ENCODE data around the gene DDX3X. TPM values are rescaled to one million over a fixed set of nuclear protein-coding genes. Genes with fewer than 3 reads are reported as not detected.
"Not testable (repeated sequence)": the region's sequence is repeated elsewhere in the genome, so short reads cannot be mapped to it uniquely, and the experiment has no call there.

DDX3X gene
- total RNA-seq, 2 experiments from 2014 or later = 320 to 322 TPM

DNA sequence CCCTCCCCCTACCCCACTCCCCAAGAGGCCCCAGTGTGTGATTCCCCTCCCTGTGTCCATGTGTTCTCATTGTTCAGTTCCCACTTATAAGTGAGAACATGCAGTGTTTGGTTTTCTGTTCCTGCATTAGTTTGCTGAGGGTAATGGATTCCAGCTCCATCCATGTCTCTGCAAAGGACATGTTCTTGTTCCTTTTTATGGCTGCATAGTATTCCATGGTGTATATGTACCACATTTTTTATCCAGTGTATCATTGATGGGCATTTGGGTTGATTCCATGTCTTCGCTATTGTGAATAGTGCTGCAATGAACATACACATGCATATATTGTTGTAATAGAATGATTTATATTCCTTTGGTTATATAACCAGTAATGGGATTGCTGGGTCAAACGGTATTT lies 68.6 kb downstream of the DDX3X start:
- CTCF ChIA-PET, POLR2A ChIA-PET: not testable (repeated sequence)

DNA sequence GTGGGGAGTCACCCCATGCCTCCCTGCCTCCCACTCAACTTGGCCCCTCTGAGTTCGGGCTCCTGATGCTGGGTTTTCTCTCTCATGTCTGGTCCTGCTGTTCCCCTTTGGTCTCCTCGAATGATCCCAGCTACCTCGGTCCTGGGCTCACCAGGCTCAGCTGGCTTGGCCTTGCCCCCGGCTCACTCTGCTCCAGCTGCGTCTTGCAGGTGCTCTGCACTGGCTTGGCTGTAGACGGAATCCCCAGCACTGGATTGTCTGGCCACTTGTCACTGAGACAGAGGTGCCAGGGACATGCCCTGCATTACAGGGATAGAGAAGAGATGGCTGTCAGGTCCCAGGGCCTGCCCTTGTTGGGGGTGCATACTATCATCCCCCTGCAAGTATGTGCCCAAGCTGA lies 71.6 kb downstream of the DDX3X start:
- POLR2A ChIA-PET = no interaction called here
- CTCF ChIA-PET = no interaction called here

DNA sequence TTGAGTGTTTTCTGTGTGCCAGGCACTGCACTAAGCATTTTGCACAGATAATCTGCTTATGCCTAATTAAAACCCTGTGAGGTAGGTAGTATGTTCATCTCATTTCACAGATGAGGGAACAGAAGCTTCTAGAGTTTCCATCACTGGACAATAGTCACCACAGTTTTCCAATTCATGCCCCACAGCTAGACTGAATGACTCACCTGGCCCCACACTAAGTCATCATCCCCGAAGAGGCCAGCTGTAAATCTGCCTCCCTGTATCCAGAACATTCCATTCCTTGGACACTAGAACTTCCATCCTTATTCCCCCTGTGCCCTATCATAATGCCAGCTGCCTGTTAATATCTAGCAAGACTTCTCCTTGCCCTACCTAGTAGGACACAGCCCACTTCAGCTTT lies 72.2 kb downstream of the DDX3X start:
- ChIA-PET POLR2A (no interaction called here), CTCF (no interaction called here)

DNA sequence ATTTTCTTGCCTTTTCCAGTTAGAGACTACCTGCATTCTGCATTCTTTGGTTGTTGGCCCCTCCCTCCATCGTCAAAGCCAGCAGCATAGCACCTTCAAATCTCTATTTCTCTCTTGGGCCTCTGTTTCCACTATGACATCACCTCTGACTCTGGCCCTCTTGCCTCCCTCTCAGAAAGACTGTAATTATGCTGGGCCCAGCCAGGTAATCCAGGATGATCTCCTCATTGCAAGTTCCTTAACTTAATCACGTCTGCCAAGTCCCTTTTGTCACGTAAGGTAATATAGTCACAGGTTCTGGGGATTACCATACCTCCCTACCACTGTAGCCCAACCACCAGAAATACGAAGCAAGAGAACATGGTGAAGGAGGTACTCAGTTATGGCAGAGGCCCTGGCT lies 73.9 kb downstream of the DDX3X start:
- CTCF ChIA-PET = no interaction called here
- POLR2A ChIA-PET = no interaction called here

DNA sequence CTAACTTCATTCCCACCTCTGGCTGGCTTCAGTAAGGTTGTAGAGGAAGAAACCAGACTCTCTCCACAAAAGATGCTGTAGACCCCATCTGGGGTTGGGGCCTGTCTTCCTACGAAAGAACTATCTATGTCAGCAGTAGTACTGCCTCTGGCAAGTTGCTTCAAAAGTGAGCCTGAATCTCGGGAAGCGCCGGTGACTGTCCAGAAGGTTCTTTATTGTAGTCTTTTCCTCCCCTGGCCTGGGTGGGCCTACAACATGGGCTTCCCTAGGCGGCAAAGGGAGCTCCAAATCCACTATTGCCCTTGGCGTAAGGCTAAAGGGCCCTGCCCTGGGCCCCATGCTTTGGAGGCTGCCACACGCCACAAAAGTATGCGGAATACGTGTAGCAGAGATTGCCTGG lies 74.6 kb downstream of the DDX3X start:
- ChIA-PET POLR2A (no interaction called here), CTCF (no interaction called here)

DNA sequence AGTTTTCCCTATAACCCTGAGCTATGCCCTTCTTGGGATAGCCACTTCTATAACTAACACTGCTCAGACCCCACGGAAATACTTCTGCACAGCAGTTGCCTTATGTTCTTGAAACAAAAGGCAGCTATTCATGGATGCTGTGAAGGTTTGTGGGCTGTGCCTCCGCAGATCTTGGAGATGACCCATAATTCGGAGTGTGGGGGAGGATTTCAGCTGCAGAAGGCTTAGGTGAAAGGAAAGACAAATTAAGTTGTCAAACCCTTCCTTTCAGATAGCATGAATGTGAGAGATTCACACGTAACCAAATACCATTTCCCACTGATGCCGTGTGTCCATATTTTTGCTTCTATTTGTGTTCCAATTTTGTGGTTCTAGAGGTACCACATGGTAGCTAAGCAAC lies 75.0 kb downstream of the DDX3X start:
- ChIA-PET CTCF (no interaction called here), POLR2A (no interaction called here)

DNA sequence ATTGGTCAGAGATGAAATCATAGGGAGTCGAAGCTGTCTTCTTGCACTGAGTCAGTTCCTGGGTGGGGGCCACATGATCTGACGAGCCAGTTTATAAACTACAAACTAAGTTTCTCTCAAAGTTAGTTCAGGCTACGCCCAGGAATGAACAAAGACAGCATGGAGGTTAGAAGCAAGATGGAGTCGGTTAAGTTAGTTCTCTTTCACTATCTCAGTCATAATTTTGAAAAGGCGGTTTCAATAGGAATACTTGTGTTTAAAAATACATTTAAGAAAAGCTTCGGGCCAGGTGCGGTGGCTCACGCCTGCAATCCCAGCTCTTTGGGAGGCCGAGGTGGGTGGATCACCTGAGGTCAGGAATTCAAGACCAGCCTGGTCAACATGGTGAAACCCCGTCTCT lies 77.3 kb downstream of the DDX3X start:
- CTCF ChIA-PET, POLR2A ChIA-PET: not testable (repeated sequence)

DNA sequence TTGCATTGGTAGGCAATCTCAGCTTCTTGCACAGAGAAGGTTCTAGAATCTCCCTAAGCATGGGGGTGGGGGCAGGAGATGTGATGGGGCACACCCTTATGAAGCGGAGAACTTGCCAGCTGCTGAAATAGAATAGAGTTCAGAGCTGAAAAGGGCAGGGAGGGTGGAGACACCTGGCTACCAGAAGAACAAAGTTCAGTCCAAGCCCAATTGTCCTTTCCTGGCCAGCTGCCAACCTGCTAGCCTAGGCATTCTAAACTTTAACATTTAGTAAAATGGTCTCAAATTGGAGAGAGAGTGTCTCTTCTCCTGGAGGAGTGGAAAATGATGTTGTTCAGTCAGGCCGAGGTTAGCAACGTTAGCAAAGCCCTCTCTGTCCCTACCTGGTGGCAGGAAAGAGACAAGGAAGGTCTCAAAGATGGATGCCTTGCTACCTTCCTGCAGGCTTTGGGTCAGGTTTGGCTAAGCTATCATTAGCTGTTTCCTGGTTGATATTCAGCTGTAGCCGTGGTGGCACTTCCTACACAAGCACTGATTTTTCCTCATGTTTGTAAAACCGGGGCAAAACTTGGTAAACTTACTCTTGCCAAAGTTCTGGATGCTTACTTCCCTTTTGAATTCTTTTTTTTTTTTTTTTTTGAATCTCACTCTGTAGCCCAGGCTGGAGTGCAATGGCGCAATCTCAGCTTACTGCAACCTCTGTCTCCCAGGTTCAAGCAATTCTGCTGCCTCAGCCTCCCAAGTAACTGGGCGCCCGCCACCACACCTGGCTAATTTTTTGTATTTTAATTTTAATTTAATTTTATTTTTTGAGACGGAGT lies 78.5 kb downstream of the DDX3X start:
- CTCF ChIA-PET = no interaction called here

More for the DNA sequence above, 78.5 kb downstream of the DDX3X start:
- POLR2A ChIA-PET = interaction anchor here (0.6 kb wide), 1 partner anchor 20 kb away, joined by 3 read pairs; no protein-coding TSS in a partner anchor

Other genes with a start within 250 kb of the DDX3X start
- 10 to 100 TPM; 52.0 to 52.7 TPM for gene USP9X, start 248.7 kb upstream of the DDX3X start, total RNA-seq
- not detected for gene NYX, start 113.2 kb downstream of the DDX3X start, total RNA-seq